Loucy (cell line): ENCODE measurements around the gene BCKDHB.

Experiments used
- H2AFZ ChIP-seq: fragments of 200-600 bp; sonication (generic); 2 replicates; pipeline ENCODE4 v1.6.0; 2016; ENCODE audit warnings: antibody characterized with exemption, mild to moderate bottlenecking, low read length, moderate library complexity
- H3F3A ChIP-seq: fragments of 200-600 bp; 2 replicates; pipeline ENCODE4 v1.6.0; 2016; ENCODE audit warnings: antibody characterized with exemption, low read depth, mild to moderate bottlenecking
- H3K27me3 ChIP-seq: fragments of 200-600 bp; sonication (generic); 2 replicates; pipeline ENCODE4 v1.6.1; 2014; ENCODE audit warnings: low read length, mild to moderate bottlenecking; ENCODE audit not compliant: insufficient read depth, poor library complexity, severe bottlenecking
- H3K36me3 ChIP-seq: fragments of 200-600 bp; sonication (generic); 2 replicates; pipeline ENCODE4 v1.6.1; 2016; ENCODE audit warnings: low read length; ENCODE audit not compliant: insufficient read depth
- H3K4me1 ChIP-seq: fragments of 200-600 bp; sonication (generic); 2 replicates; pipeline ENCODE4 v1.5.1; 2014; ENCODE audit warnings: low read length, mild to moderate bottlenecking; ENCODE audit not compliant: insufficient read depth, poor library complexity, severe bottlenecking
- H3K4me2 ChIP-seq: fragments of 200-600 bp; sonication (generic); 2 replicates; pipeline ENCODE4 v1.6.0; 2014; ENCODE audit warnings: antibody characterized with exemption, low read length, low read depth, mild to moderate bottlenecking; ENCODE audit not compliant: poor library complexity, severe bottlenecking
- H3K4me3 ChIP-seq: fragments of 200-600 bp; sonication (generic); 2 replicates; pipeline ENCODE4 v1.5.1; 2014; ENCODE audit warnings: low read length, mild to moderate bottlenecking, mixed read lengths; ENCODE audit not compliant: poor library complexity, severe bottlenecking
- H3K79me2 ChIP-seq: fragments of 200-600 bp; sonication (generic); 2 replicates; pipeline ENCODE4 v1.6.1; 2014; ENCODE audit warnings: low read length; ENCODE audit not compliant: insufficient read depth
- H3K9ac ChIP-seq: fragments of 200-600 bp; sonication (generic); 2 replicates; pipeline ENCODE4 v1.6.0; 2014; ENCODE audit warnings: mild to moderate bottlenecking, low read depth, low read length, moderate library complexity; ENCODE audit not compliant: poor library complexity, severe bottlenecking
- H3K9me2 ChIP-seq: fragments of 200-600 bp; sonication (generic); replicated peaks from 2 replicates; pipeline ENCODE4 v1.6.1; 2016; ENCODE audit warnings: low read depth, low read length, mixed read lengths
- H3K9me3 ChIP-seq: fragments of 200-600 bp; sonication (generic); 2 replicates; pipeline ENCODE4 v1.6.1; 2014; ENCODE audit warnings: mild to moderate bottlenecking, antibody characterized with exemption, low read length, low read depth; ENCODE audit not compliant: insufficient read depth
- H4K20me1 ChIP-seq: fragments of 200-600 bp; sonication (generic); 2 replicates; pipeline ENCODE4 v1.6.0; 2014; ENCODE audit warnings: antibody characterized with exemption, low read length, mild to moderate bottlenecking; ENCODE audit not compliant: insufficient read depth, poor library complexity, severe bottlenecking
- CTCF ChIP-seq: fragments of 200-600 bp; sonication (generic); conservative IDR thresholded peaks from 2 replicates; pipeline ENCODE4 v1.5.1; 2014; ENCODE audit warnings: mild to moderate bottlenecking, antibody characterized with exemption, low read length
- EZH2phosphoT487 ChIP-seq: fragments of 200-600 bp; IDR thresholded peaks from 2 replicates; pipeline ENCODE4 v1.6.1; 2018; ENCODE audit warnings: antibody characterized with exemption, mild to moderate bottlenecking, moderate library complexity, borderline replicate concordance

BCKDHB gene

GRCh38 chr6:80226151-80226550 is 119.7 kb downstream of the BCKDHB start:
- Histone ChIP-seq H3K9ac (no peak overlapping the region), H2AFZ (no peak overlapping the region), H4K20me1 (no peaks in the 10 kb centered on the region), H3K4me3 (no peak overlapping the region), H3K4me2 (no peak overlapping the region), H3K79me2 (no peaks in the 10 kb centered on the region), H3K36me3 (no peaks in the 10 kb centered on the region), H3K4me1 (no peaks in the 10 kb centered on the region), H3K27me3 (no peaks in the 10 kb centered on the region), H3F3A (no peaks in the 10 kb centered on the region), H3K9me2 (no peaks in the 10 kb centered on the region), H3K9me3 (no peaks in the 10 kb centered on the region)
- TF ChIP-seq EZH2phosphoT487 (no peak), CTCF (no peak)

GRCh38 chr6:80226699-80227098 is 120.2 kb downstream of the BCKDHB start:
- H4K20me1 ChIP-seq = no peaks in the 10 kb centered on the region

DNA sequence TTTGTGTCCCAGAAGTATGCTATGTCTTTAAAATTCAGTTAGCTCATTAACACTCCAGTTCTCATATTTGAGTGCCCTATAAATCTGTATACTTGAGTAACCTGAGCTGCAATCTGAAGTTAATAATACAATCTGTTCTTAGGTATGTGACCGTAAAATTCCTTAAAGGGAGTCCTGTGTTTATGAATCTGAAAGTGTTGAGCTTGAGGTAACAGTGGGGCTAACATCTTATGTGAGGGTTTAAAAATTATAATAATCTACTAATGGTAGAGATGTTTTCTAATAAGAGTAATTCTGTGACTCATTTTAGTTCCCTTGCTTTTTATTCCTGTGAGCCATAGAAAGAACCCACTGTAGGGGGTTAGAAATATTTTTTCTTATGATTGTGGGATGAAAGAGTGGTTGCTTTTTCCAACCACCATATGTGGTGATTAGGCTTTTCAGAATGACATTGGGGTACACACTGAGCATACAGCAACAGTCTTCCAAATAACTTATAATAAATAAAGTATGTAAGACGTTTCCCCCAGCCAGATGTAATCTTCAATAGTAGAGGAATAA is 121.2 kb downstream of the BCKDHB start:
- no peaks in the 10 kb centered on the region for H4K20me1 ChIP-seq
- no peaks in the 10 kb centered on the region for H3K4me1 ChIP-seq
- no peak overlapping the region for H3K9ac ChIP-seq
- H3K9me3 ChIP-seq = no peaks in the 10 kb centered on the region
- TF ChIP-seq CTCF (no peak), EZH2phosphoT487 (no peak)
- no peaks in the 10 kb centered on the region for H3K27me3 ChIP-seq
- H2AFZ ChIP-seq = no peak overlapping the region
- H3K4me2 ChIP-seq = no peak overlapping the region
- no peaks in the 10 kb centered on the region for H3F3A ChIP-seq
- no peaks in the 10 kb centered on the region for H3K79me2 ChIP-seq
- H3K4me3 ChIP-seq = no peak overlapping the region
- no peaks in the 10 kb centered on the region for H3K36me3 ChIP-seq
- H3K9me2 ChIP-seq = no peaks in the 10 kb centered on the region

More at GRCh38 chr6:80226699-80227098, 120.2 kb downstream of the BCKDHB start:
- Histone ChIP-seq H2AFZ (no peak overlapping the region), H3K4me1 (no peaks in the 10 kb centered on the region), H3K79me2 (no peaks in the 10 kb centered on the region), H3F3A (no peaks in the 10 kb centered on the region), H3K36me3 (no peaks in the 10 kb centered on the region), H3K4me2 (no peak overlapping the region), H3K27me3 (no peaks in the 10 kb centered on the region), H3K9ac (no peak overlapping the region), H3K9me3 (no peaks in the 10 kb centered on the region), H3K4me3 (no peak overlapping the region), H3K9me2 (no peaks in the 10 kb centered on the region)
- no peak for TF ChIP-seq EZH2phosphoT487
- no peak for TF ChIP-seq CTCF
